Cerebellar cortex (tissue), 1 donor: ENCODE measurements around the gene KAT2B.

Experiments
- DNase-seq: peaks from one replicate; pipeline ENCODE4 v3.0.0-alpha.2; 2015; ENCODE audit warnings: low spot score

KAT2B gene

GRCh38 chr3:20066850-20067617 lies 26.8 kb downstream of the KAT2B start:
- DNase-seq = no peak

DNA sequence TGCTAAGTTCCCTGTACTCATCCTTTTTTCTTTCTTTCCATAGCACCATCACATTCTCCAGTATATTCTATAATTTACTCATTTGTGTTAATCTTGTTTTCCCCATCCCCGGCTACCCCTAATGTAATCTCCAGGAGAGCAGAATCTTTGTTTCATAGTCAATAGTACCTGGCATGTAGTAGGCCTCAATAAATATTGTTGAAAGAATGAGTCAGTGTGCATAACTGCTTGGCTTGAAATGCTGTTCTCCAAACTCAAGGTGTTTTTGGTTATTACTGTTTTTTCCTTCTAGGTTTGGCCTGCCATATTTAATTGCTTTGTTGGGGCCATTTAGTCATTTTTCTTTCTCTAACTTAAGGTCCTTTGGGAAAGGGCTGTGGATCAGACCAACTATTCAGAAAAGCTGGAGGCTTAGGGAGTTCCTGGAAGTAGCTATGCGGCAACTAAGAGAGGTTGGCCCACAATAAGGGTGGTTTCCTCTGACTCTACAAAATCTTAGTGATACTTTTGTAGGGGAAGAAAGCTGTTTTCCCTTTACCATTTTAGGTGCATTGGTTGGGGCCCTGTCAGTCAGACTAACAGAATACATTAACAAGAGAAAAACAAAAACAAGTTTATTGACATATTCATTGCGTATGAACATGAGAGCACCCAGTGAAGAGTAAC lies 28.4 kb downstream of the KAT2B start:
- DNase-seq = no peak

GRCh38 chr3:20069178-20069532 lies 28.9 kb downstream of the KAT2B start:
- DNase-seq = no peak

DNA sequence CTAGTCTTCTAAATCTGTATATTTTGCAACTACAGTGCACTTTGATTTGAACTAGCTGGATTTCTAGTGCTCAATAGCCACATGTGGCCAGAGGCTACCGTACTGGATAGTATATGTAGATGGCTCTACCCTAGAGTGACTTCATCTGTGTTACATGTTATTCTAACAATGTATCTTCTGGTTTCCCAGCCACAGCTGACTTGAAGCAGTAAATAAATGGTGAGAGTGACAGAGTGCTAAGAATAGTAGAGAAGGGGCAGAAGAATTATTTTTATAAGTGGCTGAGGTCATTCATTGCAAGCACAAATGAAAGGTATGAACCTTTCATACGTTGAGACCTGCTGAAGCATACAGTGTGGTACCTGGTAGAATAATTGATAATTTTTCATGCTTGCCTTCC lies 30.9 kb downstream of the KAT2B start:
- no peak for DNase-seq

DNA sequence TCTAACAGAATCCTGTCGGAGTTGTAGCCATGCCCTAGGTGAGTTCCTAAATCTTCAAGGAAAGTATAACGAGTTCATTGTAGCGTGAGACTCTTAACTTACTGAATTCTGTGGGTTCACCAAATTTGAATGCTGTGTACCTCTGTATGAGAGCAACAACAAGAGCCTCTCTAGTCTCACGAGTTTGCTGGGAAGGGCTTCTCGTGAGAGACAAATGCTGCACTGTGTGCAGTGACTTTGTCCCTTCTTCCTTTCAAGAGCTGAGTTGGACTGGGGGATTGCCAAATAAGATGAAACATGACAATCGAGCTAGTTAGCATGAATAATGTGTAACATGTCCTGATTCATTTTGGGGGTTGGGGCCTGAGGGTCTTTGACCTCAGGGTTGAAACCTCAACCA lies 32.2 kb downstream of the KAT2B start:
- DNase-seq = no peak

DNA sequence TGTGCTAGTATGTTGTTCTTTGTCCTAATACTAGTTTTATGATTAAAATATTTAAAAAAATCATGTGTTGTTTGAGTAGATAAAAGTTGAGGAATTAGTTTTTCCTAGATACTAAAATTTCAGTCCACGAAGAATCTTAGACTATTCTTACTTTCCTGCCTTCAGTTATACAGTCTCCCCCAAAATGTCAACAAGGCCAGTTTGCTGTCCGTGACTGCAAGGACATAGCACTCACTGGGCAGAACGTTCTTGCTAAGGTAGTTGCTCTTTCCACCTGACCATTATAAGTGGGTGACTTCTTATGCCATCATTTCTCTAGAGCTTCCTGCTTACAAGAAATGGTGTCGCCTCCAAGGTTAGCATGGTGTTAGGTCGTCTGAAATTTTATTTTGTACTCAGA lies 32.8 kb downstream of the KAT2B start:
- no peak for DNase-seq

DNA sequence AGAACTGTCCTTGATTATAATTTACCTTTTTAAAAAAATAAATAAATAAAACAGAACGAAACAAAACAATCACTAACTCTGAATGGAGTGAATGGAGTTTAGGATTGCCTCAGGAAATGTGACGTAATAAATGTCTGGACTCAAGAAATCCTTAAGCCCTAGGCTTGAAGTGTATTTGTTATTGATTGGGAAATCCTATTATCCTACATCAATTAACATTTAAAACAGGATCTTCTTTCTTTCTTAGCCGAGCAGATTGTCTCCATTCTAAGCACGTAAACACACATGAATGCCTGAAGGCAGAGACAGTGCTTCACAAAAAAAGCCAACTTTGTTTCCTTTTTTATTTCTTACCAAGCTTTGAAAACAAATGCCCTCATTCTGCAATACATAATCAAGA lies 33.4 kb downstream of the KAT2B start:
- DNase-seq = no peak

DNA sequence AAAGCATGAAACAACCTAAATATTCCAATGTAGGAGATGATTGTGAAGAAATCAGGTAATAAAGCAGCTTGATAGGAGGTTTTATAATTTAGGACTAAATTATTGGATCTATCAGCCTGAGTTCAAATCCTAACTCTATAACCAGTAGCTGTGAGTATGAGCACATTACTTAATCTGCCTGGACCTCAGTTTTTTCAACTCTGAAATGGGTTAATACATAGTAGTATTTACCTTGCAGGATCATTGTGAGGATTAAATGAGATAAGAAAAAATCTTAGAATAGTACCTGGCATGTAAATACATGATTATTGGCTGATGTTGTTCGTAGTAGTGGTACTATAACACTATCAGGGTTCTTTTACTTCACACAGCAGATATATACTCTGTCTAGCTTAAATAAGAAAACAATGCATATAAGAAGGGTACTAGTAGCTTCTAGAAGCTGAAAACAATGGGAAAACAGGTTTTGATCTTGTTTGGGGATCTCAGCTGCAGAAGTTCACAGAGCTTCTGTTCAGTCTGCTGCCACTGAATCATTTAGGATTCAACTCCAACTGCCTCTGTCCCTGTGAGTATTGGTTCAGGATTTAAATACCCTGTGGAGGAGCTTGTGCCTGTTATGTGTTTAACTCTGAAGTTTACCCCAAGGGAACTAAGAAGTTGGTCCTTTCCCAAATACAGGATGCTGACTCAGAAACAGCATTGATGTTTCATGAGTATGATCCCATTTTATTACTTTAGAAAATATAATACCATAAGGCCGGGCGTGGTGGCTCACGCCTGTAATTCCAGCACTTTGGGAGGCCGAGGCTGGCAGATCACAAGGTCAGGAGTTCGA lies 34.2 kb downstream of the KAT2B start:
- DNase-seq = no peak

DNA sequence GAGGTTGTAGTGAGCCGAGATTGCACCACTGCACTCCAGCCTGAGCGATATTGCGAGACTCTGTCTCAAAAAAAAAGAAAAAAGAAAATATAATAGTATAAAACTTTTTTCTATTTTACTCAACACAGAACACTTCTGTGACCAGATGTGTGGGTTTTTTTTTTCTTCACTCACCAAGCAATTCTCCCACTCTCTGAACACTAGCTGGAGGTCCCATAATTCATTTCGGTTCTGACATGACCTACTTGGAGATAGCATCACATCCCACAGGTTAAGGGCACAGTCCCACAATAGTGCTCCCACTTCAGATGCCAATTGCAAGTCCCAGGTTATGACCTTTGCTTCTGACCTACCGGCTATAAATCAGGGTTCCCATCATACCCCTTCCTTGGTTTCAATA lies 35.0 kb downstream of the KAT2B start:
- DNase-seq = no peak

DNA sequence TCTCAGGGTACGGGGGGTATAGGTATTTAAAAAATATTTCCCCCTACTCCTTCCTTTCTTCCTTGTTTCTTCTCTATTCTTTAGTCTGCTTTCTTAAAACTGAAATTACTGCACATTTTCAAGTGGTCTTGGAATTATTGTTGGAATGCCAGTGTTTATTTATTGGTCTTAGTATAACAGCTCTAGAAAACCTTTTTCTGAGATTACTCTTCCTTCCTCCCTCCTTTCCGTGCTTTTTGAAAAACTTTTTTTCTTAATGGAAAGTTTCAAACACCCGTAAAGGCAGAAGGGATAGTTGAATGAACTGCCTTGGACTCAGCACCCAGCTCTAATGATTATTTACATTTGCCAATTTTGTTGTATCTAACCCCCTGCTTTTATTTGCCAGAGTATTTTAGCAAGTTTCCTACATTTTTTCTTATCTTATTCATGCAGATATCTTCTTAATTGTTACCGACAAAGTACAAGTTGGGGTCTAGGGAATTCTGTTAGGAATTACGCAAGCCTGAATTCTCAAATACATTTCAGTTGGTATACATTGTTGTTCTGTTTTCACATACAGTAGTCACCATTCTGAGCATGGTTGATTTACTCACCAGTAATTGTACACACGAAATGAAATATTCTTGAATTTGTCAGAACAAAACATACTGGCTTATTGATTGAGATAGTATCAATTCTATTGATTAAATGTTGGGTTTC lies 36.2 kb downstream of the KAT2B start:
- no peak for DNase-seq

- no peak for DNase-seq
These were observed 36.8 kb downstream of the KAT2B start for GRCh38 chr3:20077068-20077467.

DNA sequence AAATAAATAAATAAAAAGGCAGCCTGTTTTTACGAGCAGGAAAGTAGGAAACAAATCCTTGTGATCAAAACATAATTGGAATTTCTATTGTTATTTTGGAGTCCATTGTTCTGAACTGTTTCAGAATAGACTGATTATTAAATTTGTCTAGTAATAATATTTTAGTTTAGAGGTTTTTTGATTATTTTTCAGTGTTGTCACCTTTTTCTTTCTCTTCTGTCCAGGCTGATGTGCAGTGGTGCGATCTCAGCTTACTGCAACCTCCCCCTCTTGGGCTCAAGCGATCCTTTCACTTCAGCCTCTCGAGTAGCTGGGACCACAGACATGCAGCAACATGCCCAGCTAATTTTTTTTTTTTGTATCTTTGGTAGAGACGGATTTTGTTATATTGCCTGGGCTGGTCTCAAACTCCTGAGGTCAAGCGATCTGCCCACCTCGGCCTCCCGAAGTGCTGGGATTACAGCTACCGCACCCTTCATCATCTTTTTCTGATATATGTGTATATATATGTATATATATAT lies 38.0 kb downstream of the KAT2B start:
- no peak for DNase-seq

- no peak for DNase-seq
These were observed 39.4 kb downstream of the KAT2B start for GRCh38 chr3:20079621-20080020.

- peak; percentile 24 for DNase-seq
These were observed 40.8 kb downstream of the KAT2B start for GRCh38 chr3:20080956-20081554.

DNA sequence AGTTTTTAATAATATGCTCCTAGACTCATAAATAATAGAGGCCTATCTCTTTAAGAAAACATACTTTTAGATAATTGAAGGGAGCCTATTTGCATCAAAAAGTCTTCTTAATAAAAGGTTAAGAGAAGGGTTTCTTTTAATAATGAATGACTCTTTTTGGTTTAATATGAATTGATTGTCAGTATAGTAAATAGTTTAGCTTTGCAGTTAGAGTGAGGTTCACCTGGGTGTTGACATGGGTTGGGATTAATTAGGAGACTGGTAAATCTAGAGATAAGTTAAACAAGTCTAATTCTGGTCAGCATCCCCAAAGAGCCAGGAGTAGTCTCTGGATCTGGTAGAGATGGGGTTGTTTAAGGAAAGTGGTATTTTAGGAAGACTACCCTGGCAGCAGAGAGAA lies 43.0 kb downstream of the KAT2B start:
- no peak for DNase-seq

- no peak for DNase-seq
These were observed 43.7 kb downstream of the KAT2B start for GRCh38 chr3:20083953-20084352.

GRCh38 chr3:20091331-20092047 lies 51.2 kb downstream of the KAT2B start:
- no peak for DNase-seq

DNA sequence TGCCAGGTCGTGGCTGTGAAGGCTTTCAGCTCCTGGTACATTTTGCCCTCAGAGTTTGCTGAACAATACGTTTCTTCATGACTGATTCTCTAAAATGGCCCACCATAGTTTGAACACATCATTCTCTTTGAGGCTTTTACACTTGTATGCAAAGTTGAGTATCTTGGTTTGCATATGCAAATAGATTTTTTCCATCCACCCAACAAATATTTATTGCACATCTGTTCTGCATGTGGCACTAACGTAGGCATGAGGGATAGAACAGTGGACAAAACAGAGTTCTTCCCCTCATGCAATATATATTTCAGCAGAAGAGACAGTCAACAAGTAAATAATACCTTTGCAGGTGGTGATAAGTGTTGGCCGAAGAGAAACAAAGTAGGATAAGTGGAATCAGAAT lies 55.2 kb downstream of the KAT2B start:
- no peak for DNase-seq

GRCh38 chr3:20096135-20096685 lies 56.0 kb downstream of the KAT2B start:
- no peak for DNase-seq

DNA sequence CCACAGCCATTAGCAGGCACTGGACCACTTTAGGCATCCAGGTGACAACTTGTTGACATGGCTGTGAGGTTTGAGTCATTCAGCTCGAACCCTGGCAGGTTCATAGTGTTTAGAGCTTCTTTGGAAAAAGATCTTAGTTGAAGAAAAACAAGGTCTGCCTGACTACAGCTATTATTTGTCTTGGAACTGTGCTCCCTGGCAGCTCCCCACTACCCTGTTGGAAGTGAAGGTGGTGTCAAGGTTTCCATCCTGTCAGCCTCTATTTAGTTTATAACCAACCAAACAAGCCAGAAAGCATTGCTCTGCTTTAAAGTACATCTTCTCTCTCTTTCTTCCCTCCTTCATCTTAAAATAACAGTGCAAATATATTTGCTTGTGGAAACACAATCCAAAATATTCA lies 56.8 kb downstream of the KAT2B start:
- DNase-seq = no peak

GRCh38 chr3:20099060-20099459 lies 58.8 kb downstream of the KAT2B start:
- DNase-seq = no peak
